Glomerular visceral epithelial cell (primary cell): ENCODE measurements around the gene MICAL2.

Experiments
- DNase-seq: peaks from one replicate; pipeline ENCODE4 v3.0.0-alpha.2; 2016; ENCODE audit errors: extremely low spot score

The MICAL2 gene

GRCh38 chr11:12188548-12189317 lies 78.3 kb downstream of the MICAL2 start:
- DNase-seq: no peak

- no peak for DNase-seq
Measured at GRCh38 chr11:12189543-12190235, 79.3 kb downstream of the MICAL2 start.

GRCh38 chr11:12190511-12190910 lies 80.1 kb downstream of the MICAL2 start:
- no peak for DNase-seq

- no peak for DNase-seq
Measured at GRCh38 chr11:12192794-12193514, 82.6 kb downstream of the MICAL2 start.

- DNase-seq: no peak
Measured at GRCh38 chr11:12193515-12194336, 83.3 kb downstream of the MICAL2 start.

- no peak for DNase-seq
Measured at GRCh38 chr11:12195768-12196167, 85.4 kb downstream of the MICAL2 start.

GRCh38 chr11:12196308-12196707 lies 85.9 kb downstream of the MICAL2 start:
- no peak for DNase-seq

- DNase-seq: no peak
Measured at GRCh38 chr11:12196872-12197271, 86.5 kb downstream of the MICAL2 start.

- DNase-seq: no peak
Measured at GRCh38 chr11:12198251-12199222, 88.1 kb downstream of the MICAL2 start.

- DNase-seq: no peak
Measured at GRCh38 chr11:12199231-12199948, 89.0 kb downstream of the MICAL2 start.

- peak; percentile 97 for DNase-seq
Measured at GRCh38 chr11:12200279-12200990, 90.0 kb downstream of the MICAL2 start.

- peak; percentile 91 for DNase-seq
Measured at GRCh38 chr11:12200991-12201985, 90.9 kb downstream of the MICAL2 start.

GRCh38 chr11:12202661-12203310 lies 92.4 kb downstream of the MICAL2 start:
- no peak for DNase-seq

- no peak for DNase-seq
Measured at GRCh38 chr11:12204506-12204905, 94.1 kb downstream of the MICAL2 start.

- DNase-seq: no peak
Measured at GRCh38 chr11:12205330-12205729, 94.9 kb downstream of the MICAL2 start.

GRCh38 chr11:12206529-12206928 lies 96.1 kb downstream of the MICAL2 start:
- DNase-seq: peak; percentile 70

GRCh38 chr11:12207384-12208150 lies 97.2 kb downstream of the MICAL2 start:
- DNase-seq: peak; percentile 82
